Smooth muscle cell of the brain vasculature (primary cell): ENCODE measurements around the gene SFSWAP.
"Not testable (repeated sequence)": the region's sequence is repeated elsewhere in the genome, so short reads cannot be mapped to it uniquely, and the experiment has no call there.

Experiments
- DNase-seq: peaks from one replicate; pipeline ENCODE4 v3.0.0-alpha.2; 2012; ENCODE audit warnings: low read depth, low spot score

SFSWAP gene

GRCh38 chr12:131710464-131711457 is at the start of gene SFSWAP:
SFSWAP (plus strand) TSS chr12:131711090; CDS start chr12:131711230, 140 bp downstream.
- peak; percentile 47 for DNase-seq

GRCh38 chr12:131661170-131661985 is 49.5 kb upstream of the SFSWAP start:
- DNase-seq, result not testable (repeated sequence)

GRCh38 chr12:131661986-131662288 is 49.0 kb upstream of the SFSWAP start:
- not testable (repeated sequence) for DNase-seq

- DNase-seq, result not testable (repeated sequence)
These were observed 48.5 kb upstream of the SFSWAP start for GRCh38 chr12:131662346-131662745.

- not testable (repeated sequence) for DNase-seq
These were observed 45.2 kb upstream of the SFSWAP start for GRCh38 chr12:131665666-131666065.

GRCh38 chr12:131666486-131666885 is 44.4 kb upstream of the SFSWAP start:
- not testable (repeated sequence) for DNase-seq

- not testable (repeated sequence) for DNase-seq
These were observed 43.8 kb upstream of the SFSWAP start for GRCh38 chr12:131666978-131667601.

GRCh38 chr12:131671276-131671675 is 39.6 kb upstream of the SFSWAP start:
- no peak for DNase-seq

GRCh38 chr12:131671871-131672270 is 39.0 kb upstream of the SFSWAP start:
- DNase-seq, result no peak

- no peak for DNase-seq
These were observed 38.5 kb upstream of the SFSWAP start for GRCh38 chr12:131672311-131672940.

GRCh38 chr12:131672941-131673887 is 37.7 kb upstream of the SFSWAP start:
- no peak for DNase-seq

- no peak for DNase-seq
These were observed 37.0 kb upstream of the SFSWAP start for GRCh38 chr12:131673888-131674257.

GRCh38 chr12:131674373-131674772 is 36.5 kb upstream of the SFSWAP start:
- DNase-seq, result no peak

GRCh38 chr12:131675126-131676080 is 35.5 kb upstream of the SFSWAP start:
- DNase-seq, result no peak

- DNase-seq, result no peak
These were observed 34.3 kb upstream of the SFSWAP start for GRCh38 chr12:131676544-131676943.

GRCh38 chr12:131677067-131677466 is 33.8 kb upstream of the SFSWAP start:
- DNase-seq, result not testable (repeated sequence)

- no peak for DNase-seq
These were observed 33.2 kb upstream of the SFSWAP start for GRCh38 chr12:131677699-131678098.

- DNase-seq, result not testable (repeated sequence)
These were observed 32.3 kb upstream of the SFSWAP start for GRCh38 chr12:131678389-131679181.
